Superior temporal gyrus (tissue), 1 donor: ENCODE data around the gene TEKTIP1.
"Not testable (repeated sequence)": the region's sequence is repeated elsewhere in the genome, so short reads cannot be mapped to it uniquely, and the experiment has no call there.

Experiments used
- DNase-seq: peaks from one replicate; pipeline ENCODE4 v3.0.0-alpha.2; 2016; ENCODE audit errors: extremely low spot score

TEKTIP1 gene

GRCh38 chr19:3507371-3508120, 31.4 kb upstream of the TEKTIP1 start:
- no peak for DNase-seq

- not testable (repeated sequence) for DNase-seq
Measured at GRCh38 chr19:3508121-3508661, 30.8 kb upstream of the TEKTIP1 start.

- DNase-seq: no peak
Measured at GRCh38 chr19:3508771-3509535, 30.0 kb upstream of the TEKTIP1 start.

DNA sequence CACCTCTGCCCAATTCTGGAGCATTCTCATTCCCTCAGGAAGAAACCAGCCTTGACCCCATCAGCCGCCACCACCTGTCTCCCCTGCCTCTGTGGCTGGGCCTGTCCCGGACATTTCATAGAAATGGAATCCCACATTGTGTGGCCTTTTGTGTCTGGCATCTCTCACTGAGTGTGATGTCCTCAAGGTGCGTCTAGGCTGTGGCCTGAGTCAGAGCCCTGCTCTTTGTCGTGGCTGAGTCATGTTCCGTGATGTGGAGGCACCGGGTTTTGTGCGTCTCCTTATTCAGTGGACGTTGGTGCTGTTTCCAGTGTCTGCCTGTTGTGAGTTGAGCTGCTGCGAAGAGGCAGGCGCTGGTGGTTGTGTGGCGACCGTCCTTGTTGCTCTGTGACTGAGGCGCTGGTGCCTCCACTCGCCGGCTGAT, 29.4 kb upstream of the TEKTIP1 start:
- DNase-seq: no peak

DNA sequence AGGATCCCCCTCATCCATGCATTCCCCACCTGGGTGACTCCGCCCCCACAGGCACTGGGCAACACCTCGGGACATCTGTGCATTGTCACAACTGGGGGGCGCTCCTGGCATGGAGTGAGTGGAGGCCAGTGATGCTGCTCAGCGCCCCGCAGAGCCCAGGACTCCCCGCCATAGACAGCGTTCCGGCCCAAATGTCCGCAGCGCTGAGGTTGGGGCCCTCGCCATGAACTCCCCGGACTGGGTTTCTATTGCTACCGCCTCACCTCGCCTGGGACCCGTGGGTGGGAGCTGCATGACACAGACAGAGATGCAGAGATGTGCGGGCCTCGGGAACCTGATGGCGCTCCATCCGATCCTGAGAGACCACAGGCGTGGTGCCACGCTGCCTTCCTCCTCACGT, 28.2 kb upstream of the TEKTIP1 start:
- DNase-seq: no peak

DNA sequence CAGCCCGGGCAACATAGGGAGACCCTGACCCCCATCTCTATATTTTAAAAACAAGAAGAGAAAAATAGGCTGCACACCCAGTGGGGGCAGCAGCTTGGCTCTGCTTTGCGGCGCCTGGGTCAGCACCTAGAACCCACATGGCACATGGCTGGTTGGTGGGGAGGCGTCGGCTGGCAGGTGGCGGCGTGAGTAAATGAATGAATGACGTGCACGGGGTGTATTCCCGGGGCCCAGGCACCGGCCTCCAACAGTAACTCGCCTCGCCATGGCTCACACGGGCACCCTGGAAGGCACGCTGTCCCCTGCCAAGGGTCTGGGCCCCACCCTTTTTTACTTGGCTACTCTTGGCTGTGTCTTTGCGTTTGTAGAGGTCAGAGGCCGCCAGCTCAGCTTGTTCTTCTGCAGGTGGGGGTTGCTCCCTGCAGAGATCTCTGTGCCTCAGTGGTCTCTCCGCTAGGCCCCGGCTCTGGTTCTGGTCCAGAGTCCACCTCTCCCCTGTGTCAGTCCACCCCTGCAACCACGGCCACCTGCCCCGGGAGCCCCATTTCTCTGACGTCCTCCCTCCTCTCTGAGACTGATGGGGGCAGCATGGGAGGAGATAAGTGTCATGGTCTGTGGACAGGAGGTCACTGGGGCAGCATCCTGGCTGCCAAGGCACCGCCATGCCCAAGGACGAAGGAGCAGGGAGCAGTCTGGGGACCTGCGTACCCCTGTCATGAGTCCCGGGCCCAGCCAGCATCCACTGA, 27.3 kb upstream of the TEKTIP1 start:
- DNase-seq: no peak

DNA sequence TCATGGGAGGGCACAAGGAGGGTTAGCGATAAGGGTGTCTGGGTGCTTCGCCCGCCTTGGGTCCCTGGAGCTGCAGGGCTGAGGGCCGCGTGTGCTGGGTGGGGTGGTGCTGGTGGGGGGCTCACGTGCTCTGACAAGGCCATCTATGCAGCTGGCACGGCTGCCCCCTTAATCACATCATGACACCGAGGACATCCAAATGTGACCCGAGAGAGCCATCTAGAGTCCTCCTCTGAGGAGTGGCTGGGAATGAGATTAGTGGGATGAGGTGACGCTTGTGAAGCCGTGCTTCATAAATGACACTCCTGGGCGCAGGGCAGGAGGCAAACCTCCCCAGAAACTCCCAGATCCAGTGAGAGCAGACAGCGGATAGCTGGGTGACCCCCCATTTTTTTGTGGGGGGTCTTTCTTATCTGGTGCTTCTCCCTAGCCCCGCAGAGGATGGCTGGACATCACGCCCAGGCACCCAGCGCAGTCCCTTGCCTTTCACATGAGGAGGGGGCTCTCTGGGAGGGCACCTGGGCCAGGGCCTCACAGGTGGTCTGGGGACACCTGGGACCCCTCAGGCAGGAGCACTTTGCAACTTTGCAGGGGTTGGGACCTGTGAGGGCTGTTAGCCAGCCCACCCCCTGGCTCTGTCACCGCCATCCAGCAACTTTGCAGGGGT, 26.3 kb upstream of the TEKTIP1 start:
- DNase-seq: peak; percentile 59

DNA sequence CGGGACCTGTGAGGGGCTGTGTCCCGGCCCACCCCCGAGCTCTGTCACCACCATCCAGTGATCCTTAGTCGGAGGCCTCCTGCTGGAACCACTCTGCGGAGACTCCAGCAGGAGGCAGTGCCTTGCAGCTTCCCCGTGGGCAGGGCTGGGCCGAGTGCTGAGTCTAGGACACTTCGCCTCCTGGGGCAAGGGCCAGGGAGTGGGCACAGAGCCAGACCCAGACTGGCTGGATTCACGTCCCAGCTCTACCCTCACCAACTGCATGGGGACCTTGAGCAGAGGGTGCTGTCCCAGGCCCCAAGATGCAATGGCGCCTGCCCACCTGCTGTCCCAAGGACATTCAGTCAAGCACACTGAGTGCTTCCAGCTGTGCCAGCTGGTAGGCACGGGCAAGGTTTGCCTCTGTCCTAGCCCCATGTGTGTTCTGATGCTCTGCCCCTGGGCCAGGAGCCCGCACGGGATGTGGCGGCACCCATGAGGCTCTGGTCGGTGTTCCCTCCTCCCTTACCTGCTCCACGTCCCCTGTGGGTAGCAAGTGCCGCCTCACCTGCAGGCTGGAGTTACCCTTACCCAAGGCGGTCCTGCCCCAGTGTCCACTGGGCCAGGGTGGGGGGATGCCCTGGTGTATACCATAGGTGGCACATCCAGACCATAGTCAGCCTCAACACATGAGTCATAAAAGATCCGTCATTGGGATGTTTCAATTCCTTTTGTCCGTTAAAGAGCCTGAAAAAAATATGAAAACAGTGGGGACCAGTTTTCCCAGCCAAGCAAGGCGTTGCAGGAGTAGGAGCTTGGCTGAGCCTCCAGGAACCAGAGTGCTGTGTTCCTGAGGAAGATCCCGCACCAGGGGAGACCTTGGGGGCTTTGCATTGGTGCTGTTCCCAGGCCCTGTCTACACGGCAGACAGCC, 25.5 kb upstream of the TEKTIP1 start:
- no peak for DNase-seq

DNA sequence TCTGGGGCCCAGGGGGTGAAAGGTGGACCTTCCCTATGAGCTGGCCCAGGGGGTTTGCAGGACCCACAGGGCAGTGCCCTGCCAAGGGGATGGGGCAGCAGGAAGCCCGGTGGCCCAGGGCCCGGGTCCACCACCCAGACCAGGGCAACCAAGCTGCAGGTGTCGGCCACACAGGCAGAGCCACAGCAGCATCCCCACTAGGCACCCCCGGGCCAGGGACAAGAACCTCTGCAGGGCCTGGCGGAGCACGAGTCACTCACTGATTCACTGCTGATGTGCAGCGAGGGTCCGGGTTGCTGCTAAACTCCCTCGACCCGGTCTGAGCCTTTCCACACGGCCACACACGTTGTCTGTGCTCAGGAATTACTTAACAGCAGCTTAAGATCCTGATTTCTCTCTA, 24.0 kb upstream of the TEKTIP1 start:
- DNase-seq: no peak

GRCh38 chr19:3515891-3516422, 23.0 kb upstream of the TEKTIP1 start:
- DNase-seq: peak; percentile 39

DNA sequence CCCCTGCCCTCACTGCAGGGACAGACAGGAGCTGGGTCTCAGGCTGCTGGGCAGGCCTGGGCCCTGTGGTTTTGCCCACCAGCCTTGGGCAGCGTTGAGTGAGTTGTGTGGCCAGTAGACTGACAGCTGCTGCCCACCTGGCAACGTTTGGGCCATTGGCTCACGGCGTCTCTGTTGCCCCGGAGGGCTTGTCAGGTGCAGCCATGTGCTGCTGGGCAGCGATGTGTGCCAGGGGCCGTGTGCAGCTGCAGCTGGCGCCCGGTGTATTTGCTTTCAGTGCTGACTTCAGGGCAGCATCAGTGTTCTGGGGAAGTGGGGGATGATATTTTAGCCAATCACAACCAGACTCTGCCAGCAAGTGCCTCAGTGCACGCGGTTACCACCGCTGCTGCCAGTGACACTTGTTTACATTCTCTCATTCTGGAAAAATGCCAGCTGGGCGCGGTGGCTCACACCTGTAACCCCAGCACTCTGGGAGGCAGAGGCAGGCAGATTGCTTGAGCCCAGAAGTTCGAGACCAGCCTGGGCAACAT, 22.2 kb upstream of the TEKTIP1 start:
- DNase-seq: no peak

DNA sequence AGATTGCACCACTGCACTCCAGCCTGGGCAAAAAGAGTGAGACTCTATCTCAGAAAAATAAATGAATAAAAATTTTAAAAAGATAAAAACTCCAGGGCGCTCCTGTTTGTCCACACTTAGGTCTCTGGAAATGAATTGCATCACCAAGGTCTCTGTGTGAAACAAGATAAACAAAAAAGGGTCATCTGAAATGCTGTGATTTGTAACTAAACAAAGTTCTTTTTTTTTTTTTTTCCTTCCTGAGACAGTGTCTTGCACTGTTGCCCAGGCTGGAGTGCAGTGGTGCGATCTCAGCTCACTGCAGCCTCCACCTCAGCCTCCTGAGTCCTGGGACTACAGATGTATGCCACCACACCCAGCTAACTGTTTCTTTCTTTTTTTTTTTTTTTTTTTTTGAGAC, 21.3 kb upstream of the TEKTIP1 start:
- DNase-seq: no peak

DNA sequence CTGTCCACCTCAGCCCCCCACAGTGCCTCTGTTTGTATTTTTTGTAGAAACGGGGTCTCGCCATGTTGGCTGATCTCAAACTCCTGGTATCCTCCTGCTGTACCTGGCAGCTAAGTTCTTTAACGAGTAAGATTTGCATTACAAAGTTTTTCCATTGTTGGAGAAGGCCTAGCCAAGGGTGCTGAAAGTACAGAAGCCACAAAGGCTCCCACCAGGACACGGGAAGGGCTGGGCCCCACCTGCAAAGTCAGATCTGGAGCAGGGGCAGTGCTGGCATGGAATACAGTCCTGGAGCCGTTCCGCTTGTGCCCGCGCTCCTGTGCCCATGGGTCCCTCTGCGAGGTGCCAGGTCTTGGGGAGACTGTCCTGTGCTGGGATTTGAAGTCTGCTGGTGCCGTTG, 20.7 kb upstream of the TEKTIP1 start:
- DNase-seq: no peak

DNA sequence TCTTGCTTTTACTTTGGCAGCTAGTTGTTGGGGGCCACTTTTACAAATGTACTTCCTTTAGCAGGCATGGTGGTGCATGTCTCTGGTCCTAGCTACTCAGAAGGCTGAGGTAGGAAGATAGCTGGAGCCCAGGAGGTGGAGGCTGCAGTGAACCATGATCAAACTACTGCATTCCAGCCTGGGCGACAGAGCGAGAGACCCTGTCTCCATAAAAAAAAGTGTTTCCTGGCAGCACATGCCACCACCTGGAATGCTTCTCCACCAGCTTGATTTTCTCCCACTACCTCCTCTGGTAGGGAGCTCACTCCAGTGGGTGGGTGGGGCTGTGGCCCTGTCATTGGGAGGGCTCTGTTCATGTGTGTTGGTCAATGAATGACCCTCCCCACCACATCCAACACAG, 20.3 kb upstream of the TEKTIP1 start:
- no peak for DNase-seq

- no peak for DNase-seq
Measured at GRCh38 chr19:3519126-3519525, 19.8 kb upstream of the TEKTIP1 start.

DNA sequence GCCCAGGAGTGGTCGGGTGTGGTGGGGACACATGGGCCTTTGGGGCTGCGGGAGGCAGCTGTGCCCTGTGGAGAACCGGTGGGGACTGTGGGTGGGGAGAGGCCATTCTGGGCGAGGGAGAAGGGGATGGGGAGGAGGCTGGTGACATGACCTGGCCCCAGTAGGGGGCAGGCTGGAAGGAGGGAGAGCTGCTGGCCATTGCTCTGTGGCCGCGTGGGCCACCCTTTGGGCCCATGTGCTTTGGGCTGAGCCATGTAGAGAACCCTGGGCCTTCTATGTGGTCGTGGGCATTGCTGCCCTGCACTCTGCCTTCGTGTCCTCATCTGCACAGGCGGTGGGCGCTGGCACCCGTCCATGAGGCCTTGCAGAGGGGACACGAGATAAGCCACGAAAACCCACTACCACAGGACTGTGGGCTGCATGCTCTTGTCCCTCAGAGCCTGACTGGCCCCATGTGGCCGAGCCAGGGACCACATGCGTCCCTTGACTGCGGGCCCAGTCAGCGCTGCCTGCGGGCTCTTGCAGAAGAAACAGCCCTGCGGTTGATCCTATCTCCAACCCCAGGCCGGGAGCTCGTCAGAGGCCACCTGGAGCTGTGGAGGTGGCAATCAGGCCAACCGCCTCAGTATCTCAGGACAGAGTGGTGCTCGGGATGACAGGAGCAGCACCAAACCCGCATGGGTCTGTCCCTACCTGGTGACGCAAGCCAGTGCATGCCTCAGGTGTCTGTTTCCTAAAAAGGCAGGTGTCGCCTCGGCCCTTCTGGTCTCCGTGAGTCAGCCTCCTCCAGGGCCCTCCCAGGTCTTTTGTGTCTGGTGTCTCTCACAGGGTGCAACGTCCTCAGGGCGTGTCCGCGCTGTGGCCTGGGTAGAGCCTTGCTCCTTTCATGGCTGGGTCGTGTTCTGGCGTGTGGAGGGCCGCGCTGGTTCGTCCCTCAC, 18.5 kb upstream of the TEKTIP1 start:
- DNase-seq: no peak

- DNase-seq: no peak
Measured at GRCh38 chr19:3521104-3521445, 17.9 kb upstream of the TEKTIP1 start.

GRCh38 chr19:3522421-3523360, 16.3 kb upstream of the TEKTIP1 start:
- no peak for DNase-seq
